ENCODE results near the gene MTFR2.
A peak's percentile ranks its signal among the peaks of the same experiment; 100 is the strongest.

The MTFR2 gene

GRCh38 chr6:136249811-136250685 lies at the start of gene MTFR2:
TSS of gene MTFR2 (minus strand) at chr6:136250311. CDS start at chr6:136249099, 1,212 bp downstream.
- DNase-seq, result peak; percentile 96 to 98

DNA sequence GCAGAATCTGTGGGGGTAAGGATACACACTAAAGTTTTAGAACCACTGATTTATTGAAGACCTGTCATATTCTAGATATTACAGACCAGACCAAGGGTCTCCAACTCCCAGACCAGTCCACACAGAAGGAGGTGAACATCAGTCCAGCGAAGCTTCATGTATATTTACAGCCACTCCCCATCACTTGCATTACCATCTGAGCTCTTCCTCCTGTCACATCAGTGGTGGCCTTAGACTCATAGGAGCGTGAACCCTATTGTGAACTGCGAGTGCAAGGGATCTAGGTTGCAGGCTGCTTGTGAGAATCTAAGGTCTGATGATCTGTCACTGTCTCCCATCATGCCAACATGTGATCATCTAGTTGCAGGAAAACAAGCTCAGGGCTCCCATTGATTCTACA lies 44.5 kb upstream of the MTFR2 start:
- no peak for DNase-seq

DNA sequence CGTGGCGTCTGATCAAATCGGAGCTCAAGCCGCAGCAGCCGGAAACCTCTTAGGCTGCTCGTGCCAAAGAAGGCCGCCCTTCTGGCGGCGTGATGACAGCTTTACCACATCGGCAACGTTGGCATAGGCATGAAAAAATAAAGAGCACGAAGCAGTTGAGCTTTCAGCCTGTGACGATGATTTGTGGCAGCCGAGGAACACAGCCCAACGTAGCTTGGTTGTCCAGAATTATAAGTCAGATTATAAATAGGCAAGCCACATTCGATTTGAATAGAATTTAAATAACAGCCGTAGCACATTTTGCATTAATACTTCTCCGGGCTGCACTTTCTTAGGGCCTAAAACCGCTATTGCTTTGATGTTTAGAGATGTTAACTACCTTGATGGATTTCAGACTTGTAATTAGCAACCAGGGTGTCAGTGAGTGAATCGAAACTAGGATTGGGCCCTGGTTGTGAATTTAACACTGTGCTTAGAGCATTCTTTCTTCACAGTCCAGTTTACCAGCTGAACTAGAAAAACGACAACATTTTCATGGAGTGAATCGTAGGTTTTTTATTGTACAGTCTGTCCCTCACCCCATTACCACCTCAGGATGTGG lies 40.4 kb upstream of the MTFR2 start:
- peak; percentile 17 to 78 for DNase-seq

- DNase-seq, result peak; percentile 87 to 96
These were observed 39.7 kb upstream of the MTFR2 start, which contains the start of gene BCLAF1 for GRCh38 chr6:136289579-136290409. TSS of gene BCLAF1 (minus strand) at chr6:136289846. CDS start at chr6:136279866, 9,980 bp downstream.

DNA sequence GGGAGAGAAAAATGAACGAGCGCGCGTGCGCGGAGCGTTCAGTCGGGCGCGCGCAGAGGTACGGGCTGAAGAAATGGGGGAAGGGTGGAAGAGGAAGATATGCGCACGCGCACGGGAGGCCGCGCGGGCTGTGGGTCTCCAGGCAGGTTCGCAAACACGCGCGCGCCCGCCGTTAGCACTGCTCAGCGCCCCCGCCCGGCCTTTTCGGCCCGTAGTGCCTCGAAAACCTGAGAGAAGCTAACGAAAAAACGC lies 39.1 kb upstream of the MTFR2 start:
- DNase-seq, result peak; percentile 47 to 86

- peak; percentile 59 to 81 for DNase-seq
These were observed 38.6 kb upstream of the MTFR2 start for GRCh38 chr6:136288566-136289326.

DNA sequence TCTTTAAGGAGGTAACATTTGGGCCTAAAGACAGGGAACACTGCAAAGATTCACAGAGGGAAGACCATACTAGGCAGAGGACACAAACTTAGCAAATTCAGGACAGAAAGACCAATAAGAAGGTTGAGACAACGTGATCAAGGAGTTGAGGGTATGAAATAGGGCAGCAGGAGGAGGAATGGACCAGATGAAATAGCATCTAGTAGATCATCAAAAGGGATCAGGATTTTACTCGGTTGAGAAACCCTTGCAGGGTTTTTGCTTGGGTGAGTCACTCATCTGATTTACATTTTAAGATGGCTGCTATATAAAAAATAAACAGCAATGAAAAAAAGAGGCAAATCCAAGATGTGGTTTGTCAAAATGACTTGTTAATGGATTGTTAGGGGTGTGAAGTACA lies 34.8 kb upstream of the MTFR2 start:
- DNase-seq, result no peak

- DNase-seq, result no peak
These were observed 32.8 kb upstream of the MTFR2 start for GRCh38 chr6:136282906-136283305.

DNA sequence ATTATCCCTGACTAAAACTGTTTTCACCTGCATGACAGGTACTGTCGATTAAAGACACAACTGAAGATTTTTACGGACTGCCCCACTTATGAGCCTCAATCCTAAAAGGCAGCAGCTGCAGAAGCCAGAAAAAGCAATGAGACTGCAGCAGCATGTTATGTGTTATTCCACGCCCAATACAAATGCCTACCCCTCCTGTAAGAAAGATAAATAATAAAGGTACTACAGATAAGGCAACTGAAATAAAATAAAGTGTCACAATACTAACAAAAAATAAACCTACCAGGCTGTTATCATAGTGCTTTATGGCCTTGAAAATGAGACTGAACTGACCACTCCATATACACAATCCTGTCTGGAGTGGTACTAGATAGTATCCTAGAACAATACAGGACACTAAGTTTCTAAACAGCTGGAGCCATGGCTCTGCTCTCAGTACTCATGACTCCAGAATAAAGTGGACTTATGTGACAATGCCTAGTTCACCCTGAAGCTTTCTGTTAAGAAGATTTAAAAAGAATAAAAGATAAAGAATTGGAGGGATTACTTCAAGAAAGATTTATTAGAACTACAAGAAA lies 30.0 kb upstream of the MTFR2 start:
- DNase-seq, result no peak

DNA sequence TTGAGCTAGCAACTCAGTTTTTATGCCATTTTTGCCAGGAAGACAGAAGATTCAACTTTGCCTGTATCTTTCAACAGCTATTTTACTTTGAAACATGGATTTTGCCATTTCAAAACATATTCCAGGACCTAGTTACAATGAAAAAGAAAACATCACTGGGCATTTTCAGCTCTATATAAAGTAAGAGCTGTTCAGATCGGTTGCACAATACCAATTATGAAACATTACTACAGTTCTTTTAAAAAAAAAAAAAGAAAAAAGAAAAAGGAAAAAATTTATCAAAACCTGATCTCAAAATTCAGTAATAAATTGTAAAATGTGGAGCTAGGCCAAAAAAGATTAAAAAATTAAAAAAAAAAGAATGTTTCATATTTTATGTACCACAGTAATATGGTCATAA lies 24.0 kb upstream of the MTFR2 start:
- no peak for DNase-seq

DNA sequence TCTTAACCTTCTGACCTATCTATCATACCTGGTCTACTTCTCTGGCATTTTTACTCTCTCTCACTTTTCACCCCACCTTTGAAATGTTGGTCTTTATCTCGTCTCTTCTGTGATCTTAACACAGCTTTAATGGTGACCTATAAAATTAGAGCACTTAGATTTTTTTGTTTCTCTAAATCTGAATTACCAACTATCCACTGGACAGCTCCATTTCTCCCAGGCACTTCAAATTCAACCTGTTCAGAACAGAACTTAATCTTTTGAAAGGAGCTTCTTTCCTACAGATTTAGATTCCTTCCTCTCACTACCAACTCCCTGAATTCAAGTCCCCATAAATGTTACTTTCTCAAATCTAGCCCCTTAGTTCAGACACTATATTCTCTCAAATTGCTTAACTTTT lies 15.0 kb upstream of the MTFR2 start:
- DNase-seq, result no peak

- no peak for DNase-seq
These were observed 12.8 kb upstream of the MTFR2 start for GRCh38 chr6:136262940-136263339.

GRCh38 chr6:136254851-136255466 lies 4.8 kb upstream of the MTFR2 start:
- no peak for DNase-seq

GRCh38 chr6:136253734-136254133 lies 3.6 kb upstream of the MTFR2 start:
- DNase-seq, result no peak

DNA sequence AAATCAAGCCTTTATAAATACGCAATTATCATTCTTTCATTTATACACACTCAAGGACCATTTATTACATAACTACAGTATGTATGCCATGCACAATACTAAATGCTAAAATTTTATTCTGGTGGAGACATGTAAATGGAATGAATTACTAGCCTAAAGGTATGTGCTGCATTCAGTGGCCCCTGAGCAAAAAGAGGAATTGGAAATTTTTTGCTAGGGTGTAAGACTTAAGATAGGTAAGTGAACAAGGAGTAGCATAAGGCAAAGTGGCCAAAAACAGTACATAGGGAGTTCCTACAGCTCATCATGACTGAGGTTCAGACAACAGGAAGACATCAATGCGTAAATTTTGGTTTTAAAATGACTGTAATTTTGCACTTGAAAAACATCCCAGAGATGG lies 2.3 kb upstream of the MTFR2 start:
- no peak for DNase-seq

GRCh38 chr6:136251394-136251793 lies 1.3 kb upstream of the MTFR2 start:
- no peak for DNase-seq

GRCh38 chr6:136250686-136251008 lies 536 bp upstream of the MTFR2 start:
- no peak for DNase-seq

DNA sequence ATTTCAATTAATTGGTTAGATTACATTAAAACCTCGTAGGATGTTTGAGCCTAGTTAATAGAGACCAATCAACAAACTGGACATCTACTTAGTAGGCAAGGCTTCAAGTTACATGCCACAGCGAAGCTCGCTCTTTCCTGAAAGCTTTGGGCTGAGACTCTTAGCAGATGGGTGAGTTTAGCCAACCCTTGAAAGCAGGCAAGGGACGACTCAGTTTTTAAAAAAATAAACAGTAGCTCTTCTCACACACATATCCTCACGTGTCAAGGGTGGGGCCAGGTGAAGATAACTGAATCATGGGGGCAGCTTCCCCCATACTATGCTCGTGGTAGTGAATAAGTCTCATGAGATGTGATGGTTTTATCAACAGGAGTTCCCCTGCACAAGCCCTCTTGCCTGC lies 775 bp downstream of the MTFR2 start:
- no peak for DNase-seq

- DNase-seq, result no peak
These were observed 6.0 kb downstream of the MTFR2 start for GRCh38 chr6:136244061-136244616.

GRCh38 chr6:136236466-136237293 lies 13.4 kb downstream of the MTFR2 start:
- DNase-seq, result no peak

DNA sequence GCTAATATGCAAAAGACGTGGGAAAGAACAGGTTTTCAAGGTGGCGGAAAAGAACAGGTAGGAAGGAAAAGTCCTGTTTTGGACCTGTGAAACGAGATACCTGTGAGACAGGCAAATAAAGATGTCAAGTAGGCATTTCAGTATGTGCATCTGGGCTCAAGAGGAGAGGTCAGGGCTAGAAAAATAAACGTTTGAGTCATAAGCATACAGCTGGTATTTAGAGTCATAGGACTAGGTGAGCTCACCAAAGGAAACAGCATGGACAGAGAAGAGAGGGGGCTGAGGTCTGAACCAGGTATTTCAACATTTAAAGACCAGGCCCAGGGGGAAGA lies 14.9 kb downstream of the MTFR2 start:
- DNase-seq, result no peak
